Measurements from ENCODE around the gene MARCHF11.

DNA sequence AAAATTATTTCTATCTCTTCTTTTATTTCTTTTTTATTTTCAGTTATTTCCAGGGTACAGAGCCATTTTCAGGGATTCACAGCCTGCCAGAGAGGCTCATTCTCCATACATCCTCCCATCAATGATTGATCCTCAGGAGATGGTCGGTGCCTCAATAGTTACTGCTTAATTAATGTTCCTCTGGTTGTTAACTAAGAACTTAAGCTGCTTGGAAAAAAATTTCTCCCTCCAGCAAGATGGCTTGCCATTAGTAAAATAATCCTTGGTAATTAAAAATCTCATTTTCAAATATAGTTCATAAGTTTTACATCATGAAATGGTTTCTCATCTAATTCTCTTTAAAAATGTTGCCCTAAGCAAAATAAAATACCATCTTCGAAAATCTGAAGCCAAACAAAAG lies 20.0 kb downstream of the MARCHF11 start:
- TF ChIP-seq POLR2A (IDR thresholded peaks at IDR 0.05; ENCODE audit: low read depth, low read length) (no peak), TAF1 (IDR thresholded peaks at IDR 0.05; ENCODE audit: low read depth, low read length) (no peak)
